ENCODE measurements around the gene FBXW10.
A peak's percentile ranks its signal among the peaks of the same experiment; 100 is the strongest.
"Not testable (repeated sequence)": the region's sequence is repeated elsewhere in the genome, so short reads cannot be mapped to it uniquely, and the experiment has no call there.

FBXW10 gene

DNA sequence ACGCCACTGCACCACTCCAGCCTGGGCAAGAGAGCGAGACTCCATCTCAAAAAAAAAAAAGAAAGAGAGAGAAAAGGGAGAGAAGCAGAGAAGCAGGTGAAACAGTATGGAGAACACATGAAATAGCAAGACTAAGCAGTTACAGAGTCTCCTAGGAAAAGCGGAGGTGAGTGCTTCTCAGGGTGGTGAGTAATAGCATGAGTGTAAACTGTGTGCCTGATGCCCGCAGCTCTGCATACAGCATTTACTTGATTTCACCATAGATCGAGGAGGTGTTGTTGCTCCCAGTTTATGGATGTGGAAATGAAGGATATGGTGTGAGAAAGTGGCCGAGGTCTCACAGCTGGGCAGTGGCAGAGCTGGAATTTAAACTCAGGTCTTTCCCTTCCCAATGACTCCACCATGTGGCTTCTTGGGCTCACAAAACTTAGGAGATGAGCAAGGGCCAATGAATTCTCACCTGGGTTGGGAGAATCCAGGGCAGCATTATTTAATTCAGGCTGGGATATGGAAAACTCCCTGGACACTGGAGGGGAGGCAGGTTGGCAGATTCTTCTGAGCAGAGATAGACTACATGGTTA lies 10.1 kb downstream of the FBXW10 start:
- not testable (repeated sequence) for DNase-seq

DNA sequence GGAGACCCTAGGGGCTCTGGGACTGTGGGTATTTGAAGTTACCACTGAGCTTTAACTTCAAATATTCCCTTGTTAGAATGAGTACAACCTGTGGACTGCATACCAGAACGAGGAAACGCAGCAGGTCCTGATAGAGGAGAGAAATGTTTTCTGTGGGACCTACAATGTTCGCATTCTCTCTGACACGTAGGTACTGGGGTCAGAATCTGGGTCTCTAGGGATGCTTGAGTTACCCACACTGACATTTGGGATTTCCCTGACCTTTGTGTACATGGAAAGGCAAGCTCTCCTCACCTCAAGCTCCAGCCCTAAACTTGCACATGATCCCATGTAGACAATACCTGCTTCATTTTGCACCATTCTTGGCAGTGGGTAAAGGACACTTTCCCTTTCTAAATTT lies 12.1 kb downstream of the FBXW10 start:
- not testable (repeated sequence) for DNase-seq

DNA sequence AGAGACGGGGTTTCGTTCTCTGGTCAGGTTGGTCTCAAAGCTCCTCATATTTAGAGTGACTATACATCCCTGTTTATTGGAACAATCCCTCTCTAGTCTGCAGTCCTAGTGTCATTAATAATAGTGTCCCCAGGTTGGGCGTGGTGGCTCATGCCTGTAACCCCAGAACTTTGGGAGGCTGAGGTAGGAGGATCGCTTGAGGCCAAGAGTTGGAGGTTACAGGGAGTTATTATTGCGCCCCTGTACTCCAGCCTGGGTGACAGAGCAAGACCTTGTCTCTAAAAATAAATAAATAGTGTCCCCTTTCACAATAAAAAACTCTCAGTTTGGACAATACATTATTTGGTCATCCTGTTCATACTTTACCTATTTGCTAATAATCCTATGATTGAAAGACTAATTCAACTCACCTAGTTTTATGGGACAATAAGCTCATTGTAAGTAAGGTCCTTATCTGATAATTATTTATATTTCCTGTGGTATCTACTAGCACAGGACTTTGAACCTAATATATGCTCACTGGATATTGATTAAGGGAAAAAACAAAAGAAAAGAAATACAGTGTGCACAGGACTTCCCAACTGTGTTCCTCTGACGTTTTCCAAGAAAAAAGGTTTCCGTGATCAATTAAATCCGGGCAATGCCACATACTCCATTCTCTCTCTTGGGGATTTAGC lies 13.7 kb downstream of the FBXW10 start:
- not testable (repeated sequence) for DNase-seq

- not testable (repeated sequence) for DNase-seq
These were observed 14.5 kb downstream of the FBXW10 start for GRCh38 chr17:18758344-18758743.

DNA sequence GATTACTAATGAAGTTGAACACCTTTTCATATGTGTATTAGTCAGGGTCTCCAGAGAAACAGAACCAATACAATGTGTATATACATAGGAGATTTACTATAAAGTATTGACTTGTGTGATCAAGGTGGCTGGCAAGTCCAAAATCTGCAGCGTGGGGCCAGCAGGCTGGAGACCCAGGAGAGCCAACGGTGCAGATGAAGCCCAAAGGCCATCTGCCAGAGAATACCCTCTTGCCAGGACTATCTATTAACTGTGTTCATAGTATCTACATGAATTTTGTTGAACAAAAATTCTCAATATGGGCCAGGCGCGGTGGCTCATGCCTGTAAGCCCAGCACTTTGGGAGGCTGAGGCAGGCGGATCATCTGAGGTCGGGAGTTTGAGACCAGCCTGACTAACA lies 16.4 kb downstream of the FBXW10 start:
- DNase-seq = not testable (repeated sequence)

DNA sequence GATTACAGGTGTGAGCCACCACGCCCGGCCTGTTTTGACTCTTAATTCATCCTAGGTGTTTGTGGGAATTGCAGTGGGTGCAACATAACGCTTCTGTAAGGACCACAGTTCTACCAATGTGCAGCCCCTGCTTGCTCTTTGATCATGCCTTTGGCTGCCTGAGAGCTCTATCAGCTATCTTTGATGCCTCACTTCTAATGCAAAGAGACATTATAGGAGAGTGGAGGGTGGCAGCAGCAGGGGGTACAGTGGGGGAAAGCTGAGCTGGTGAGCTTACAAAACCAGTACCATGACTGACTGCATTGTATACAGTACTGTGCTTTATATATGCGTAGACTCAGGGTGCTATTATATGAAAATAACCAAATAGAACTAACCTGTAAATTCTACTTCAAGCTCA lies 26.7 kb downstream of the FBXW10 start:
- DNase-seq = not testable (repeated sequence)

GRCh38 chr17:18771066-18771465 lies 27.2 kb downstream of the FBXW10 start:
- not testable (repeated sequence) for DNase-seq

GRCh38 chr17:18772471-18772870 lies 28.6 kb downstream of the FBXW10 start:
- DNase-seq = no peak

DNA sequence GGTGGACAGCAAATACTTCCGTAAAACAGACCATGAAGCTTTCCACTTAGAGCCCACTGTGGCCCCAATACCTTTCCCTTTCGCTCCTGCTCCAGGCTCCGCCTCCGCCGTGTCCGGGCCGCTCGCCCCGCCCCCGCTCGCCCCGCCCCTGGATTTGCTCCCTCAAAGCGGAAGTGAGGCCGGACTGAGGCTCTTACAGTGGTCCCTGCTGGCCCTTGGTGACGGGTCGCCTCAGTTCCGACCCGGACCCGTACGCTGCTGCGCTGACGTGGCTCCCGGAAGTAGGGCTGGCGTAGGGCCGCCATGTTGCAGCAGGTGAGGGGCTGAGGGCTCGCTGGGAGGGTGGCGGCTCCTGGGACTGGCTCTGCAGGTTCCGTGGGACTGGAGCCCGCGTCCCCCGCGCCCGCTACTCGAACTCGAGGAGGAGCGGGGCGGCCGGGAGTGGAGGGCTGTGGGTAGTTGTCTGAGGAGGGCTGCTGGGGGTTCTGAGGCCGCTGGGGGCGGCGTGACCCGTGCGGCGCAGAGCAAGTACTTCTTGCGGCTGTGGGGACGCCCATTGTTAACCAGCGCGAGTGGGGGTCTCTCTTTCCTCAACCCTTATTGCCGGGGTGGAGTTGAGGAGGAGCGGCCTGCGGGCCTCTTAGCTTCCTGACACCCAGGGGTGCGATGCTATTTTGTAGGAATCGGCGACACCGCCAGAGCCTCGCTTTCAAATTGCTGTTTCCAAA lies 37.3 kb downstream of the FBXW10 start, which contains the start of gene TVP23B:
TVP23B (plus strand) TSS at position 193 of the 728 bp plus-strand sequence; CDS start at position 304, 111 bp downstream.
- DNase-seq = peak; percentile 96

GRCh38 chr17:18781805-18782204 lies 38.0 kb downstream of the FBXW10 start:
- not testable (repeated sequence) for DNase-seq

DNA sequence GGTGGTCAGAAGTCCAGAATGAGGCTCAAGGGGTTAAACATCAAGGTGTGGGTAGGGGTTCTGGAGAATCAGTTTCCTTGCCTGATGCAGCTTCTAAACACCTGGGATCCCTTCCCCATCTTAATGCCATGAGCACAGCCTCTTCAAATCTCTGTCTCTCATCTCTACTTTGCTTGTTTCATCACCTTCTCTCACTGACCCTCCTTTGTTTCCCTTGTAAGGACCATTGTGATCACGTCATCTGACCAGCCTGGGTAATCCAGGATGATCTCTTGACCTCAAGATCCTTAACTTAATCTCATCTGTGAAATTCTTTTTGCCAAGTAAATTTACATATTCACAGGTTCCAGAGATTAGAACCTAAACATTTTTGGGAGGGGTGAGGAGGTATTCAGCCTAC lies 42.1 kb downstream of the FBXW10 start:
- DNase-seq = not testable (repeated sequence)

DNA sequence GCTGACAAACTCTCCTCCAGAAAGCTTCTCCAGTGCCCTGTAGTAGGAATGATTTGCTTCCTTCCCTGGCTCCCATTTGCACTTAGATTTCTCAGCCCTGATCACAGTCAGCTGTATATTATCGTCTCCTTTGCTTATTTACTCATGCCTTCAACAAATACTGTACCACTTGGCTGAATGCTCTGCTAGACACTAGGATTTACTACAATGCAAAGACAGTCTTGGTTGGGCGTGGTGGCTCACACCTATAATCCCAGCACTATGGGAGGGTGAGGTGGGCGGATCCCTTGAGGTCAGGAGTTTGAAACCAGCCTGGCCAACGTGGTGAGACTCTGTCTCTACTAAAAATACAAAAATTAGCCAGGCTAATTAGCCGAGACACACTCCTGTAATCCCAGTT lies 43.0 kb downstream of the FBXW10 start:
- not testable (repeated sequence) for DNase-seq

DNA sequence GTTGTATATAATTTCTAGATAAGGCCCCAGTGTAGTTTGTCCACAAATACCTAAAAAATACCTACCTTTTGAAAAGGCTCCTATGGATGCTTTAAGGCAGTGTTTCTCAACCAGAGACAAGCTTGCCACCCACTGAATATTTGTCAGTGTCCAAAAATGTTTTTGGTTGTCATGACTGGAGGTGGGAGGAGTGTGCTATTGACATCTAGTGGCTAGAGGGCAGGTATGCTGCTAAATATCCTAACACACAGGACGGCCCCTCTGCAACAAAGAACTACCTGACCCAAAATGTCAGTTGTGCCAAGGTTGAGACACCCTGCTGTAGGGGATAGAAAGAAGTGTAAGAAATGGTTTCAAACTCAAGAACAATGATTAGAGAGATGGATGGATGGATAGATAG lies 47.5 kb downstream of the FBXW10 start:
- DNase-seq = not testable (repeated sequence)

DNA sequence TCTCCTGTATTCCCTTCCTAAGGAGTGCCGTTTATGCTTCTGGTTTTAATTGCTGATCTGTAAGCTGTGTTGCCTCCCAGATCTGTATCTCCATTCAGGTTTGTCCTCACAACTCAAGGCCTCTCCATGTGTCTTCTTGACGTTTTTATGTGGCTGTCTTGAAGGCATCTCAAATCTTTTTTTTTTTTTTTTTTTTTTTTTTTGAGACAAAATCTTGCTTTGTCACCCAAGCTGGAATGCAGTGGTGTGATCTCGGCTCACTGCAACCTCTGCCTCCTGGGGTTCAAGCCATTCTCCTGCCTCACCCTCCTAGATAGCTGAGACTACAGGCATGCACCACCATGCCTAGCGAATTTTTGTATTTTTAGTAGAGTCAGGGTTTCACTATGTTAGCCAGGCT lies 51.0 kb downstream of the FBXW10 start:
- DNase-seq = not testable (repeated sequence)

GRCh38 chr17:18796887-18797286 lies 53.0 kb downstream of the FBXW10 start:
- DNase-seq = not testable (repeated sequence)

DNA sequence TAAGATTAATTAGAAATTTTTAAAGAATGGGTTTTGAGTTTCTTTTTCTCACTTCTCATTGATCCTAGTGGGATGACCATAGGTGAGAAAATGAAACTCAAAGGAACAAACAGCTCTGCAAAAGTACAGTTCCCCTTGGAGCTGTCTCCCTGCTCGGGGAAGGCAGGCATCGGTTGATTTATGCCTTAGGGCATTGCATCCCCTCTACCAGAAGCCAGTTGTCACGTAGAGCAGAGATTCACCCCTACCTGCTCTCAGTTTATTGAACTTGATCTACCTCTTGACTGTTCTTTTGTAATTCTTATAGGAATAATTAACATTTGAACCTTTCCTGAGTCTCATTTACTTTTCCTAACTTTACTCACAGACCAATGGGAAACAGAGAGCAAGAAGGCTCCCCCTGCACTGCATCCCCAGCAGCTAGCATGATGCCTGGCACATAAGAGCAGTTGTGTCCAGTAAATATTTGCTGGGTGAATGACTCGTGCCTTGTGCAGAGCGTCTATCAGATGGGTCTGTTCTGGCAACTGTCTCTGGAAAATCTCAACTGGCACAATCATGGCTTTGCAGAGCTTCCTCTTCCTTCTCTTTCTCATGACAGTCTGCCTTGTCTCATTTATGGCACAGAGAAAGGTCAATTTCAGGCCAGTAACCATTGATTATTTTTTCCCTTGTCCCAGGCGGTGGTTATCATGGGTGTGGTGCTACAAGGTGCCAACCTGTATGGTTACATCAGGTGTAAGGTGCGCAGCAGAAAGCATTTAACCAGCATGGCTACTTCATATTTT lies 59.8 kb downstream of the FBXW10 start:
- not testable (repeated sequence) for DNase-seq

GRCh38 chr17:18815924-18816323 lies 72.1 kb downstream of the FBXW10 start:
- DNase-seq = not testable (repeated sequence)

- DNase-seq = not testable (repeated sequence)
These were observed 72.9 kb downstream of the FBXW10 start for GRCh38 chr17:18816489-18817371.

DNA sequence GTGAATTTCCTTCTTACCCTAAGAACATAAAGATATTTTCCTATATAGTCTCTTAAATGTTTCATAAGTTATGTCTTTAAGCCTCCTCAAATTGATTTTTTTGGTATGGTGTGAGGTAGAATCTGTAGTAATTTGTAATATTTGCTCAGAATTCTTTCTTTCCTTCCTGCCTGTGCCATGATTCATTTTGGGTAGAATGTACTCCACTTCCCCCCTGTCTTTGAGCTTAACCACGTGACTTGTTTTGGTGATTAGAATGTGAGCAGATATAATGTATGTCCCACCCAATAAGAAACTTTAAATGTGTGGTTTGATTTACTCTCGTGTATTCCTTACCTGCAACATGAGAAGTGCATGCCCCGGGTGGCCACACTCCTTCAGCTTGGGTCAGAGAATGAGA lies 77.6 kb downstream of the FBXW10 start:
- DNase-seq = not testable (repeated sequence)

GRCh38 chr17:18827613-18828012 lies 83.8 kb downstream of the FBXW10 start:
- not testable (repeated sequence) for DNase-seq

All from stimulated activated naive CD4-positive, alpha-beta T cell treated with Interleukin-2 at 50 U/mL for 16 hours (primary cell).